Colonic mucosa (tissue), 4 donors: ENCODE data around the gene RASA4. TPM values are rescaled to one million over a fixed set of nuclear protein-coding genes. Genes with fewer than 3 reads are reported as not detected.
"Not testable (repeated sequence)": the region's sequence is repeated elsewhere in the genome, so short reads cannot be mapped to it uniquely, and the experiment has no call there.

Source experiments
- DNase-seq: peaks from one replicate; pipeline ENCODE4 v3.0.0-alpha.2; 2020
- H3K27ac ChIP-seq: fragments of 200-600 bp; one replicate; pipeline ENCODE4 v1.8.0; 2021
- H3K27me3 ChIP-seq: fragments of 200-600 bp; one replicate; pipeline ENCODE4 v1.8.0; 2021
- H3K36me3 ChIP-seq: fragments of 200-600 bp; one replicate; pipeline ENCODE4 v1.8.0; 2021
- H3K4me1 ChIP-seq: fragments of 200-600 bp; one replicate; pipeline ENCODE4 v1.8.0; 2021; ENCODE audit warnings: mild to moderate bottlenecking
- H3K4me3 ChIP-seq: fragments of 200-600 bp; one replicate; pipeline ENCODE4 v1.8.0; 2021
- H3K9ac ChIP-seq, 2 donors: one replicate each; pipeline ENCODE4 v1.7.0; 2013; ENCODE audit warnings: control low read depth in 2 of 2, low read depth in 2 of 2, low read length in 2 of 2
- H3K9me3 ChIP-seq: fragments of 200-600 bp; one replicate; pipeline ENCODE4 v1.8.0; 2021
- intact Hi-C: fragments of 100-400 bp; cut with DNase I; formaldehyde crosslinking; loops from one replicate; pipeline ENCODE4 v1.14.1; 2022
- total RNA-seq, 2 donors: library from RNA; stranded (reverse); fragmentation: NEBNext Ultra II Directional in 1 of 2; extraction: Animal tissue kit (Norgen Biotek cat#: 25700) in 1 of 2; gene quantifications; one replicate each; pipeline ENCODE4 v1.2.1, GENCODE V29; 2021
- donor health status: healthy.
- donor health status: DM: no; HTN: no; CAD: no.
- donor health status: DM: no; HTN: no; CAD: no.

The RASA4 gene
- total RNA-seq, 2 donors from 2014 or later, result 16.7 to 31.3 TPM

DNA sequence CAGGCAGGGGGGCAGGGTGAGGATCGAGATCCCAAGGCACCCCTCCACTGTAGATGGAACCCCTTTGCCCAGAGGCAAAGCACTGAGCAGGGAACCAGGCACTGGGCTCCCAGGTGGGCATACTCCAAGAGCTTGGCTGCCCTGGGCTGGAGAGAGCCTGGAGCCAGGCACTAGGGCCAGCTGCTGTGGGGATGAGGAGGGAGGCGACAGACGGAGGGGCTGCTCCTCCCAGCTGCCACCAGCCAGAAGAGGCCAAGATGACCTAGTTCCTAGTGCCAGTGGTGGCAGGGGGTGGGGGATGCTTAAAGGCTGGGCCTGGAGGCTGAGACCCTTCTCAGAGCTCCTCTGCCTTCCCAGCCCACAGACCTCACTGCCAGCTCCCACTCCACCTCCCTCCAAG, 1.7 kb downstream of the RASA4 start:
- H3K9ac ChIP-seq, H3K4me1 ChIP-seq, H3K27me3 ChIP-seq, intact Hi-C loops, H3K4me3 ChIP-seq, H3K36me3 ChIP-seq, DNase-seq, H3K27ac ChIP-seq, H3K9me3 ChIP-seq: not testable (repeated sequence)

DNA sequence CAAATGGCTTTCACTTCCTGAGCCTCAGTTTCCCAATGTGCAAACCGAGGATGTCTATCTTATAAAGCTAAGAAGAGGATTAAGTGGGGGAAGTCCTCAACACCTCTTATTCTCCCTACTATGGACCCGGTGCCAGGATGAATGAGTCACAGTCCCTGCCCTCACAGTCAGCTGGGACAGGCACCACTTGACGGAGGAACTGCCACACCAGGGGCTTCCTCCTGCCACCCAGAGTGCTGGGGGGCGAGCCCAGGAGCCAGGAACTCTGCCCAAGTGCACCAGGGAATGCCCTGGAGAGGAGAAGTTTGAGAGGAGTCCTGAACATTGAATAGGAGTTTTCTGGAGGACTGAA, 2.2 kb downstream of the RASA4 start:
- intact Hi-C loops, DNase-seq, H3K9me3 ChIP-seq, H3K36me3 ChIP-seq, H3K27me3 ChIP-seq, H3K4me1 ChIP-seq, H3K27ac ChIP-seq, H3K4me3 ChIP-seq, H3K9ac ChIP-seq: not testable (repeated sequence)

DNA sequence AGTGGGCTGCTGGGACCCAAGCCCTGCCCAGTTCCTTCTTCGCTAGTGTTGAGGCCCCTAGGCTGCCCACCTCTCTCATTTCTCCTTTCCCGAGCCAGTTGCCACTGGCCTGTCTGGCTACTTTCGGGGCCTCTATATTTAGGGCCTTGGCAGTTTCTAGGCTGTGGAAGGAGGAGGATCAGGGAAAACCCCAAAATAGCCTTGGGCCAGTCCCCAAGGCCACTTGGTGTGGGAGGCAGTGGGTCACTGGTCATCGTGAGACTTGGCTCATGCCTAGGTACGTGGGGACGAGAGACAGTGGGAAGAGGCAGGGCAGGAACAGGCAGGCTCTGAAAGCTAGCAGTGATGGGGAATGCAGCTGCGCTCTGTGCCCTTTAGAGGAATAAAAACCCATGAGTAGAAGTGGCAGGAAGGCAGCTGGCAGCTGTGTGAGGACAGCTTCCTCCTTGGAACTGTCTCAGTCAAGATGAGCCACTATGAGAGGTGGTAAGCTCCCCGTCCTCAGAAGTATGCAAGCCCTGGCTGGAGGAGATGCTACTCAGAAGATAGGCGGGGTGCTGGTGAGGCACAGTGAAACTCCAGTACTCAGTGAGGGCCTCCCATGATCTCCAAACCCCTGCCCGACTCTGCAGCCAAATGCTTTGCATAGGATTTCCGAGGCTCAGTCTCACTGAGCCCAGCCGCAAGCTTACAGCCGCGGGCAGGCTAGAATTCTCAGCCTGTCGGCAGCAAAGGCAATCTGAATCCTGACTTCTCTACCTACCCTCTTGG, 2.8 kb downstream of the RASA4 start:
- H3K4me1 ChIP-seq, H3K36me3 ChIP-seq, H3K27ac ChIP-seq, H3K9ac ChIP-seq, H3K4me3 ChIP-seq, H3K9me3 ChIP-seq, intact Hi-C loops, H3K27me3 ChIP-seq: not testable (repeated sequence)
- DNase-seq, result peak; percentile 24

DNA sequence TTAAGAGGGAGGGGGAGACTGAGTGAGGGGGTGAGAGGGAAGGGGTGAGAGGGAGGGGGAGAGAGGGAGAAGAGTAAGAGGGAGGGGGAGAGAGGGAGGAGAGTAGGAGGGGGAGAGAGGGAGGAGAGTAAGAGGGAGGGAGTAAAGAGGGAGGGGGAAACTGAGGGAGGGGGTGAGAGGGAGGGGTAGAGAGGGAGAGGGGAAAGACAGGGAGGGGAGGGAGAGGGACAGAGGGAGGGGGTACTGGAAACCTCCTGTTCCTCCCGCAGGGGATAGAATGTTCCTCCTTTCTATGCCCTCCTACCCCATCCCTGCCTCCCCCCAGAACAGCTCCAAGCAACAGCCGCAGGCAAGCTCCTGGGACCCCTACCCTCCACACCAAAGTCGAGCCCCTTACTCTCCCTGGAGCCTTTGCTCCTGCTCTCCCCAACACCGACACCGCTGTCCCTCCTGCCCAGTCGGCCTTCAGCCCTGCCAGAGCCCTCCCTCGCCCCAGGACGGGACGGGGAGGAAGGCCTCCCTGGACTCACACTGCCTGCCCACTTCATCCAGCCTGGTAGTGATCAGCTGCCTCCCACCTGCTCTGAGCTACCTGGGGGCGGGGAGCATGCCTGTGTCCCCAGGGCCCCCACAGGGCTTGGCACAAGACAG, 4.8 kb downstream of the RASA4 start:
- H3K4me3 ChIP-seq, result not testable (repeated sequence)
- DNase-seq, result peak; percentile 21

DNA sequence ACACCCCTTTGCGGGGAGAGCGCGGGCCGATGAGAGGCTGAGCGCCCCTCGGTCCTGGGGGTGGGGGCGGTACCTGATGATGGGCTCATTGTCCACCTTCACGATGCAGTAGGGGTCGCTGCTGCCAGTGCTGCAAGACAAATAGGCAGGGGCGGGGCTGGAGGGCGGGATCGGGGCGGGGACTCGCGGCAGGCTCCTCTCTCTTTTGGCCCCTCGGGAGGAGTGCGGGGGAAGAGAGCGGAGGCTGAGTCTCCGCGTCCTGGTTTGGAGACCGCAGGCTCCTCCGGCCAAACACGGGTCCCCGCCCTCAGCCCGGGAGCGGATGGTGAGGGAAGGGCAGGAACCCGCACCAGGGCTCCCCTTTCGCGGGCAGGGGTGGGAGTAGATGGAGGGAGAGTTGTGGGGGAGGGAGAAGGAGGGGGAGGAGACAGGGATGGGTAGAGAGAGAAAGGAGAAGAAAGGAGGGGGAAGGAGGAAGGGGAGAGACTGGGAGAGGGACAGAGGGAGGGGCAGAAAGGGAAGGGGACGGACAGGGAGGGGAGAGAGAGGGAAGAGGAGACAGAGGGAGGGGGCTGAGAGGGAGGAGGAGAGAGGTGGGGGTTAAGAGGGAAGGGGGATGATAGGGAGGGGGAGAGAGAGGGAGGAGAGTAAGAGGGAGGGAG, 5.4 kb downstream of the RASA4 start:
- H3K27me3 ChIP-seq, H3K4me3 ChIP-seq, H3K27ac ChIP-seq, DNase-seq, H3K4me1 ChIP-seq, H3K9ac ChIP-seq, H3K9me3 ChIP-seq, intact Hi-C loops, H3K36me3 ChIP-seq: not testable (repeated sequence)

More for the DNA sequence above, 4.8 kb downstream of the RASA4 start:
- intact Hi-C loops, H3K27ac ChIP-seq, H3K9me3 ChIP-seq, H3K9ac ChIP-seq, H3K36me3 ChIP-seq, H3K27me3 ChIP-seq, H3K4me1 ChIP-seq: not testable (repeated sequence)

DNA sequence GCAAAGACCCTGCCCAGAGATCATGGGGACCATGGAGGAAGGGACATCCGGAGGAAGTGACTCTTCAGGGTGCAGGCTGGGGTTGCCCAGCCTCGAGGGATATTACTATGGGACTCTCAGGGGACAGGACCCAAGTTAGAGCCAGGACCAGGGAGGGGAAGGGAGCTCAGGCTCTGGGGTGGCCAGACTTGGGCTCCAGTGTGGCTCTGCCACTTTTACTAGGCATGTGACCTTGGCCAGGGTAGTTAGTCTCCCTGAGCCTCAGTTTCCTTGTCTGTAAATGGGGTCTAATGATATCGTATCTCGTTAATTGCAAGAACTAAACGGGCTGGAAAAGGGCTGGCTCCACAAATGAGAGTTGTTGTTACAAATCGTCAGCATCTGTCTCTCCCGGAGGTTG, 6.1 kb downstream of the RASA4 start:
- H3K9me3 ChIP-seq, H3K4me1 ChIP-seq, H3K36me3 ChIP-seq, H3K27me3 ChIP-seq, H3K4me3 ChIP-seq, intact Hi-C loops, H3K9ac ChIP-seq, H3K27ac ChIP-seq, DNase-seq: not testable (repeated sequence)

DNA sequence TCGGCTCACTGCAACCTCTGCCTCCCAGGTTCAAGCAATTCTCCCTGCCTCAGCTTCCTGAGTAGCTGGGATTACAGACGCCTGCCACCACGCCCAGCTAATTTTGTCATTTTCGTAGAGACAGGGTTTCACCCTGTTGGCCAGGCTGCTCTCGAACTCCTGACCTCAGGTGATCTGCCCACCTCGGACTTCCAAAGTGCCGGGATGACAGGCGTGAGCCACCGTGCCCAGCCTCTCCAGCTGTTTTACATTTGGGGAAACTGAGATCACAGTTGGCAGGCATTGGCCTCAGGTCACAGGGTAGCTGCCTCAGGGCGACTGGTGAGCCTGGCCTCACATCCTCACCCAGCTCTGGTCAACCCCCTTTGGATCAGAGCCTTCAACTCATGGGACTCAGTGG, 6.8 kb downstream of the RASA4 start:
- H3K27me3 ChIP-seq, H3K27ac ChIP-seq, H3K4me1 ChIP-seq, H3K9ac ChIP-seq, H3K4me3 ChIP-seq, intact Hi-C loops, H3K36me3 ChIP-seq, H3K9me3 ChIP-seq: not testable (repeated sequence)
- peak; percentile 9 for DNase-seq

DNA sequence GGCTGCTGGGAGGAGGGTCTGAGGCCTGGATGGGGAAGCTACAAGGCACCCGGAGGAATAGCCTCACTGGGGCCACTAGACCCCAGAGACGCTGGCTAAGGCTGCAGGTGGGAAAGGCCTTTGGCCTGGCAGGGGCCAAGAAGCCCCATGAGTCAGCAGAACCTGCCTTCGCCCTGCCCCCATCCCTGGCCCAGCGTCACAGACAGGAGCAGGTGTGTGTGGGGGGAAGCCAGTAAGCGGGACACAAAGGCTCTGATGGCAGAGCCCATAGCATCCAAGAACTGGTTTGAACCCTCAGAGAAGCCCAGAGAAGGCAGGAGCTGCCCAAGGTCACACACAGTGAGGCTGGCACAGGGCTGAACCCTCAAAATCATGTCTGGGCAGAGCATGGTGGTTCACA, 9.7 kb downstream of the RASA4 start:
- H3K9me3 ChIP-seq, H3K4me1 ChIP-seq, DNase-seq, intact Hi-C loops, H3K27me3 ChIP-seq, H3K9ac ChIP-seq, H3K4me3 ChIP-seq, H3K36me3 ChIP-seq, H3K27ac ChIP-seq: not testable (repeated sequence)

DNA sequence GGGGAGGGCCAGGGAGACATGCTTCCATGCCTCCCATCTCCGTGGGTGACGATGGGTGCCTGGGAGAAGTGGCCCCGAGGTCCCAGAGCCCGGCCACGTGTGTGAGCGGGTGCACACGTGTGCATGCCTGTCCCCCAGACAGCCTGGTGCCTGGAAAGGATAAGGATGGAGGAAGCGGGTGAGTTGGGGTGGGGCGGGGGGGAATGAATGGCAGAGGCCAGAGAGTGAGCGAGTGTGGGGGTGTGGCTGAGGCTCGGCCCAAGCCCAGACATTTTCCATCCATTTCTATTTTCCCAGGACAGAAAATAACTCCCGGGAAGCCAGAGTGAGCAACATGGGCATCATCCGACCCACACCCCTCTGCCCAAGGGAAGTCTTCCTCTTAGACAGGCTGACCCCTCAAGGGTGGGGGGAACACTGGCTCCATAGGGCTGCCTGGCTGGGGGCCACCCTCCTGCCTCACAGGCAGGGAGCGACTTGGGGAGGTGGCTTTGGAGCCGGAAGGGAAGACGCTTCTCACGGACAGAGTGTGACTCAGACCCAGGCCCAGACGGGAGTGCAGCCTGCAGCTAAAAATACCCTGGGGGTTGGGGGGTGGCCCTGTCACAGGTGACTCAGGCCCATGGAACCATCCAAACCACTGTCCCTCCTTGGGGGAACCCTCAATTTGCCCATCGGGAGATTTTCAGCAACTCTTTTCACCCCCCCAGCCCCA, 12.0 kb downstream of the RASA4 start:
- H3K9me3 ChIP-seq, intact Hi-C loops, H3K4me1 ChIP-seq, H3K4me3 ChIP-seq, H3K27me3 ChIP-seq, H3K27ac ChIP-seq, DNase-seq, H3K36me3 ChIP-seq, H3K9ac ChIP-seq: not testable (repeated sequence)

DNA sequence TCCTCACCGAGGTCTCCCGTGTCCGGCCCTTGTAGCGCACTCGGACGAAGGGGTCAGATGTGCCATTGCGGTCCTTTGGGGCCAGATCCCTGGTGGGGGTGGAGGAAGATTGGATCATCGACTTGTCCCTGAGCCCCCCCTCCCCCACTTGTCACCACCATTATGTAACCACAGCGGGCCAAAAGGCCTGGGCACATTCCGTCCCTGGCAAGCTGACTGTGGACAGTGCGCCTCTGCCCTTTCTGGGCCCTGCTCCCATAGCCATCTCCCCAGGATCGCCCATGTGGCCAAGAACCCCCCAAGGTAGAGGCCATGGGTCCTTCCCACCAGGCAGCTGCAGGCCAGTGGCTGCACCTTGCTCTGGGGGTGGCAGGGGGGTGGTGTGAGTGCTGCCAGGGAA, 14.2 kb downstream of the RASA4 start:
- H3K27me3 ChIP-seq, H3K9me3 ChIP-seq, H3K4me1 ChIP-seq, H3K4me3 ChIP-seq, H3K36me3 ChIP-seq, H3K27ac ChIP-seq, H3K9ac ChIP-seq, intact Hi-C loops, DNase-seq: not testable (repeated sequence)

DNA sequence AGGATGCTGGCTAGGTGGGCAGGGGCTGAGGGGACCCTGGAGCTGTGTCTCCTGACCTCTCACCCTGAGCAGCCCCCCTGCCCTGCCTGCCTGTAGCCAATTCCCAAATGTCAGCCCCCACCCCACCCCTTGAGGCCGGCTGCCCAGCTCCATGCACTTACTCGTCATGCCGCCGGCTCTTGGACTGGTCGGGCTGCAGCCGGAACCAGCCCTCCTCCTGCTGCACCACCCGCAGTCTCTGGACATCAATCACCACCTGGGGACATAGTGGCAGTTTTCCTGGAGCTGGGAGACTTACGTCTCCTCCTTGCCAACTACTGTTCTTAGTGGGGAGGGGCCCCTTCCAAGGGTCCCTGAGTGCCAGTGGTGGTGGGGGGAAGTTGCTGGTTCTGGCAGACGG, 16.9 kb downstream of the RASA4 start:
- H3K9me3 ChIP-seq, H3K36me3 ChIP-seq, H3K27me3 ChIP-seq, H3K27ac ChIP-seq, H3K4me3 ChIP-seq, intact Hi-C loops, H3K9ac ChIP-seq, H3K4me1 ChIP-seq, DNase-seq: not testable (repeated sequence)

DNA sequence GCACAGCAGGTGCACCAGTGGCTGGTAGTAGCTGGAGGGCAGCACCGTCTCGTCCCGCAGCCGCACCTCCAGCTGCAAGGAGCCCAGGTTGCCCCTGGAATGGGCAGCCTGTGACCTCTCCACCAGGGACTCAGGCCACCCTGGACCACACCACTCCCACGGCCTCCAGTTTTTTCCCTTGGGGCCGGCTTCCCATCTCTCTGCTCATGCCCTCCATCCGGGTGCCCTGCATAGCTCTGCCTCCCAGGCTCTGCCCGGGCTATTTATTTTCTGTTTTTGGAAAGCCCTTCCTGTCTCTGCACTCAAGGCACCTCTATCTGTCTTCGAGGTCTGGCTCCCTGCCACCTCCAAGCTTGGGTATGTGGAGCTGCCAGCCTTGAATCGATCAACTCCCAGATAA, 20.5 kb downstream of the RASA4 start:
- H3K9me3 ChIP-seq, H3K27ac ChIP-seq, H3K4me3 ChIP-seq, DNase-seq, intact Hi-C loops, H3K4me1 ChIP-seq, H3K27me3 ChIP-seq, H3K36me3 ChIP-seq, H3K9ac ChIP-seq: not testable (repeated sequence)

DNA sequence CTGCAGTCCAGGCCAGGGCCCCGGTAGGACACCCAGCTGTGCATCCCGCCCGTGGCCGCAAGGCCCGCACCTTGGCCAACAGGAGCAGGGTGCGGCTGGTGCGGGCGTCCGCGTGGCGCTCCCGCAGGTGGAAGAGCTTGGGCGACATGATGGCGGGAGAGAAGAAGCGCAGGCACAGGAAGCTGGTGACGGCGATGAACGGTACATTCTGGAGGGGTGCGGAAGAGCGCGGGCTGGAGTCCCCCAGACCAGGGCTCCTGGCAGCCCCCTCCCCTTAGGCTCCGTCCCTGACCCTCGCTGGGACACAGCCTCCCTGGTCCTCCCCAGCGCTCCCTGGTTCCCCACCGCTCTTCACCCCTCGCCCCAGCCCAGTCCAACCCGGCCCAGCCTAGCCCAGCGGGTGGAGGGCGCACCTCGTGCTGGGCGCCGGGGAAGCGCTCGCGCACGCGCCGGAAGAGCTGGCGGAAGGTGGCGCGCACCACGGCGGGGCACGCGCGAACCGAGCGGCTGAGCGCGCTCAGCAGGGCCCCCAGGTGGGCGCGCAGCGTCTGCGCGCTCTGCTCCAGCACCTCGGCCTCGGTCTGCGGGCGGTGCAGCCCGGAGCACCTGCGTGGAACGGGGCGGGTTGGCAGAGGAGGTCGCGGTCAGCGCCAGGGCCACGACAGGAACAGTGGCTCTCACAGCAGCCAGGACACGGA, 22.8 kb downstream of the RASA4 start:
- H3K36me3 ChIP-seq, H3K27ac ChIP-seq, H3K9ac ChIP-seq, H3K4me1 ChIP-seq, H3K4me3 ChIP-seq, DNase-seq, intact Hi-C loops, H3K9me3 ChIP-seq, H3K27me3 ChIP-seq: not testable (repeated sequence)
